H9 (cell line): Measurements from ENCODE around the gene PSMD1. TPM values are rescaled to one million over a fixed set of nuclear protein-coding genes. Genes with fewer than 3 reads are reported as not detected.

Experiments used
- DNase-seq: peaks from one replicate; pipeline ENCODE4 v3.0.0-alpha.2; 2017
- H2AFZ ChIP-seq: one replicate; pipeline ENCODE4 v1.6.1; 2013; ENCODE audit warnings: mild to moderate bottlenecking, low read length, control low read depth, moderate library complexity
- H2AK5ac ChIP-seq: 2 replicates; pipeline ENCODE4 v1.6.1; 2013; ENCODE audit warnings: low read length, control low read depth, mixed read lengths; ENCODE audit not compliant: insufficient read length
- H2BK120ac ChIP-seq: one replicate; pipeline ENCODE4 v1.6.1; 2013; ENCODE audit warnings: low read depth, mild to moderate bottlenecking, low read length, control low read depth, inconsistent platforms; ENCODE audit not compliant: poor library complexity, severe bottlenecking
- H2BK12ac ChIP-seq: 2 replicates; pipeline ENCODE4 v1.6.1; 2013; ENCODE audit warnings: low read length, control low read depth, mixed read lengths, low read depth; ENCODE audit not compliant: insufficient read length
- H2BK15ac ChIP-seq: 2 replicates; pipeline ENCODE4 v1.6.1; 2013; ENCODE audit warnings: low read depth, low read length, control low read depth
- H2BK20ac ChIP-seq: one replicate; pipeline ENCODE4 v1.6.1; 2013; ENCODE audit warnings: low read depth, mild to moderate bottlenecking, low read length, control low read depth, inconsistent platforms; ENCODE audit not compliant: poor library complexity, severe bottlenecking
- H2BK5ac ChIP-seq: 2 replicates; pipeline ENCODE4 v1.6.1; 2013; ENCODE audit warnings: low read length, control low read depth, mixed read lengths; ENCODE audit not compliant: insufficient read length
- H3K14ac ChIP-seq: 2 replicates; pipeline ENCODE4 v1.6.1; 2013; ENCODE audit warnings: low read length, control low read depth; ENCODE audit not compliant: insufficient read depth
- H3K18ac ChIP-seq: 2 replicates; pipeline ENCODE4 v1.6.1; 2013; ENCODE audit warnings: low read depth, mild to moderate bottlenecking, mixed read lengths, low read length, control low read depth; ENCODE audit not compliant: insufficient read length
- H3K23ac ChIP-seq: 2 replicates; pipeline ENCODE4 v1.6.1; 2013; ENCODE audit warnings: low read length, control low read depth, mixed read lengths, low read depth; ENCODE audit not compliant: insufficient read length
- H3K23me2 ChIP-seq: 2 replicates; pipeline ENCODE4 v1.6.1; 2013; ENCODE audit warnings: low read depth, mild to moderate bottlenecking, mixed read lengths, low read length, control low read depth; ENCODE audit not compliant: insufficient read length, poor library complexity, severe bottlenecking
- H3K27ac ChIP-seq: 2 replicates; pipeline ENCODE4 v1.5.1; 2013; ENCODE audit warnings: low read length, control low read depth, mixed read lengths, low read depth; ENCODE audit not compliant: insufficient read length
- H3K27me3 ChIP-seq: 2 replicates; pipeline ENCODE4 v1.6.1; 2013; ENCODE audit warnings: low read length, control low read depth, inconsistent platforms; ENCODE audit not compliant: insufficient read depth
- H3K4ac ChIP-seq: 2 replicates; pipeline ENCODE4 v1.6.1; 2013; ENCODE audit warnings: low read depth, mild to moderate bottlenecking, control low read depth, inconsistent platforms, low read length, moderate library complexity
- H3K4me1 ChIP-seq: 2 replicates; pipeline ENCODE4 v1.6.1; 2013; ENCODE audit warnings: low read length, control low read depth, inconsistent platforms; ENCODE audit not compliant: insufficient read depth
- H3K4me2 ChIP-seq: 2 replicates; pipeline ENCODE4 v1.6.1; 2013; ENCODE audit warnings: low read length, control low read depth, mixed read lengths; ENCODE audit not compliant: insufficient read length, insufficient read depth
- H3K56ac ChIP-seq: 2 replicates; pipeline ENCODE4 v1.6.1; 2013; ENCODE audit warnings: low read depth, mild to moderate bottlenecking, mixed read lengths, low read length, control low read depth; ENCODE audit not compliant: insufficient read length
- H3K79me1 ChIP-seq: 2 replicates; pipeline ENCODE4 v1.6.1; 2013; ENCODE audit warnings: low read depth, mild to moderate bottlenecking, moderate library complexity, low read length, control low read depth, inconsistent platforms; ENCODE audit not compliant: insufficient read depth, poor library complexity, severe bottlenecking
- H3K79me2 ChIP-seq: 2 replicates; pipeline ENCODE4 v1.6.1; 2013; ENCODE audit warnings: low read length, control low read depth, inconsistent platforms; ENCODE audit not compliant: insufficient read depth
- H3K9ac ChIP-seq: 2 replicates; pipeline ENCODE4 v1.6.1; 2013; ENCODE audit warnings: low read length, control low read depth, mixed read lengths; ENCODE audit not compliant: insufficient read length; ENCODE audit errors: extremely low read depth
- H3K9me3 ChIP-seq: one replicate; pipeline ENCODE4 v1.6.1; 2013; ENCODE audit warnings: low read depth, low read length, inconsistent platforms; ENCODE audit not compliant: control insufficient read depth
- H3T11ph ChIP-seq: one replicate; pipeline ENCODE4 v1.6.1; 2013; ENCODE audit warnings: mild to moderate bottlenecking, low read length, control low read depth, inconsistent platforms
- H4K20me1 ChIP-seq: one replicate; pipeline ENCODE4 v1.6.1; 2013; ENCODE audit not compliant: control insufficient read depth, insufficient read length, insufficient read depth
- H4K5ac ChIP-seq: 2 replicates; pipeline ENCODE4 v1.6.1; 2013; ENCODE audit warnings: low read depth, mild to moderate bottlenecking, mixed read lengths, low read length, control low read depth; ENCODE audit not compliant: insufficient read length
- H4K8ac ChIP-seq: replicated peaks from 2 replicates; pipeline ENCODE4 v1.6.1; 2013; ENCODE audit warnings: low read length, control low read depth, mixed read lengths, low read depth; ENCODE audit not compliant: insufficient read length
- H4K91ac ChIP-seq: 2 replicates; pipeline ENCODE4 v1.6.1; 2013; ENCODE audit warnings: low read depth, mild to moderate bottlenecking, moderate library complexity, mixed read lengths, low read length, control low read depth; ENCODE audit not compliant: insufficient read length
- H3K27ac Mint-ChIP-seq, 3 experiments: 2 replicates in 2 of 3; 3 replicates in 1 of 3; pipeline ENCODE4 v1.8.0; 2020 to 2021; ENCODE audit warnings: mixed read lengths in 3 of 3, mild to moderate bottlenecking in 1 of 3, moderate library complexity in 1 of 3
- H3K27me3 Mint-ChIP-seq: 2 replicates; pipeline ENCODE4 v1.8.0; 2021; ENCODE audit warnings: low read depth, mild to moderate bottlenecking, moderate library complexity, mixed read lengths
- H3K36me3 Mint-ChIP-seq, 3 experiments: 2 replicates in 2 of 3; 3 replicates in 1 of 3; pipeline ENCODE4 v1.8.0; 2020 to 2021; ENCODE audit warnings: low read depth in 3 of 3, mixed read lengths in 3 of 3; ENCODE audit not compliant: insufficient read depth in 1 of 3
- H3K4me1 Mint-ChIP-seq, 2 experiments: 2 replicates each; pipeline ENCODE4 v1.8.0; 2020; ENCODE audit warnings: mixed read lengths in 2 of 2
- H3K4me3 Mint-ChIP-seq, 2 experiments: 2 replicates in 1 of 2; 3 replicates in 1 of 2; pipeline ENCODE4 v1.8.0; 2020 to 2021; ENCODE audit warnings: mild to moderate bottlenecking in 2 of 2, mixed read lengths in 2 of 2, moderate library complexity in 1 of 2
- H3K9me3 Mint-ChIP-seq, 2 experiments: 2 replicates in 1 of 2; 3 replicates in 1 of 2; pipeline ENCODE4 v1.8.0; 2020; ENCODE audit warnings: mild to moderate bottlenecking in 2 of 2, mixed read lengths in 2 of 2, moderate library complexity in 1 of 2
- CTCF ChIP-seq: fragments of 200-600 bp; sonication (generic); conservative IDR thresholded peaks from 3 replicates; pipeline ENCODE4 v1.8.0; 2021; ENCODE audit warnings: antibody characterized with exemption, mild to moderate bottlenecking
- total RNA-seq: library from RNA; stranded (reverse); gene quantifications from 2 replicates; pipeline ENCODE4 v1.2.1, GENCODE V29; 2021

The PSMD1 gene
- total RNA-seq, 1 experiment from 2014 or later: 166 TPM

GRCh38 chr2:231159306-231159705 lies 102.6 kb downstream of the PSMD1 start:
- no peak overlapping the region for H2BK120ac ChIP-seq
- no peaks in the 10 kb centered on the region for H3K9me3 Mint-ChIP-seq
- H2BK20ac ChIP-seq: no peak overlapping the region
- peaks cover 8% of the 10 kb centered on the region; the same call in 1 of the 2 replicates for H3K4me1 ChIP-seq
- no peaks in the 10 kb centered on the region for H3K79me1 ChIP-seq
- no peak overlapping the region for H3K14ac ChIP-seq
- no peak overlapping the region for H3K9ac ChIP-seq
- no peak overlapping the region for H2BK15ac ChIP-seq
- no peak overlapping the region for H2BK5ac ChIP-seq
- no peak for DNase-seq
- H4K20me1 ChIP-seq: no peaks in the 10 kb centered on the region
- H3K4ac ChIP-seq: no peak overlapping the region
- no peak overlapping the region for H3K4me3 Mint-ChIP-seq
- H2AFZ ChIP-seq: no peak overlapping the region
- H2AK5ac ChIP-seq: no peak overlapping the region
- H3K9me3 ChIP-seq: no peaks in the 10 kb centered on the region
- no peak for TF ChIP-seq CTCF
- no peak overlapping the region for H4K5ac ChIP-seq
- H3K23me2 ChIP-seq: no peaks in the 10 kb centered on the region
- H3K27me3 Mint-ChIP-seq: no peaks in the 10 kb centered on the region
- H3K27ac Mint-ChIP-seq: peak overlapping the region in 2 of 3 experiments; percentile 16 to 87; a peak in 4 of 7 replicates
- no peak overlapping the region for H4K91ac ChIP-seq
- peaks cover 8 to 29% of the 10 kb centered on the region in 2 experiments for H3K4me1 Mint-ChIP-seq
- no peak overlapping the region for H3K27ac ChIP-seq
- H3K4me2 ChIP-seq: no peak overlapping the region
- H3K23ac ChIP-seq: no peak overlapping the region
- H3K36me3 Mint-ChIP-seq: peaks cover 3 to 45% (median 5%) of the 10 kb centered on the region in 3 experiments; a peak in 6 of 7 replicates
- H3K56ac ChIP-seq: no peak overlapping the region
- H3K79me2 ChIP-seq: no peaks in the 10 kb centered on the region
- no peak overlapping the region for H4K8ac ChIP-seq
- no peak overlapping the region for H3K18ac ChIP-seq
- no peak overlapping the region for H2BK12ac ChIP-seq
- H3K27me3 ChIP-seq: no peaks in the 10 kb centered on the region
- H3T11ph ChIP-seq: no peak overlapping the region
